Hepatocyte (in vitro differentiated cells): ENCODE measurements around the gene FBXW5.

Experiments
- CTCF ChIP-seq: fragments of 200-600 bp; sonication (generic); IDR thresholded peaks from 2 replicates; pipeline ENCODE4 v1.5.1; 2016; ENCODE audit warnings: antibody characterized with exemption, mild to moderate bottlenecking; ENCODE audit not compliant: poor library complexity
- EZH2 ChIP-seq: fragments of 200-600 bp; sonication (generic); IDR thresholded peaks from 2 replicates; pipeline ENCODE4 v1.6.1; 2016; ENCODE audit warnings: antibody characterized with exemption, mild to moderate bottlenecking, borderline replicate concordance
- EZH2phosphoT487 ChIP-seq: fragments of 200-600 bp; sonication (generic); IDR thresholded peaks from one replicate; pipeline ENCODE4 v1.6.1; 2018; ENCODE audit warnings: antibody characterized with exemption, mild to moderate bottlenecking, low read depth, moderate library complexity; ENCODE audit not compliant: unreplicated experiment, severe bottlenecking

GRCh38 chr9:136977223-136977622 lies 32.7 kb upstream of the FBXW5 start, which contains the start of gene PTGDS:
- TF ChIP-seq CTCF (no peak), EZH2phosphoT487 (no peak), EZH2 (no peak)
